Renal cortex interstitium (tissue), 15 donors: ENCODE measurements around the gene GPC3. TPM values are rescaled to one million over a fixed set of nuclear protein-coding genes. Genes with fewer than 3 reads are reported as not detected.
A peak's percentile ranks its signal among the peaks of the same experiment; 100 is the strongest.
"Not testable (repeated sequence)": the region's sequence is repeated elsewhere in the genome, so short reads cannot be mapped to it uniquely, and the experiment has no call there.

ENCODE experiments used
- DNase-seq, 11 donors: peaks; one replicate each; pipeline ENCODE4 v3.0.0-alpha.2; 2013; ENCODE audit warnings: low read depth in 9 of 11, low spot score in 4 of 11; ENCODE audit errors: extremely low read depth in 1 of 11
- long read RNA-seq, 16 experiments: transcript quantifications; one replicate each; lab custom pipeline, GENCODE V29; 2026
- polyA plus RNA-seq, 3 donors: library from polyadenylated mRNA; unstranded; fragments of 120-200 nt; gene quantifications; one replicate each; pipeline ENCODE4 v1.2.1, GENCODE V29; 2013; ENCODE audit not compliant: insufficient read length in 3 of 3

The GPC3 gene
- 1,000 to 10,000 TPM; 1,038 to 1,396 (median 1,308) TPM for polyA plus RNA-seq
- long read RNA-seq, donor 1, transcript GPC3-203 (5 exons, 836 nt) = minor isoform, 9 of 575 reads
- long read RNA-seq, donor 1, transcript GPC3-201 (8 exons, 2,568 nt) = major isoform, 219 of 575 reads
- long read RNA-seq, donor 1, partial matches to known transcripts = 332 of 575 reads
- long read RNA-seq, donor 1, other reads (novel, unspliced or antisense) = 15 of 575 reads
- long read RNA-seq, donor 2, transcript GPC3-201 (8 exons, 2,568 nt) = major isoform, 183 of 522 reads
- long read RNA-seq, donor 2, partial matches to known transcripts = 336 of 522 reads
- long read RNA-seq, donor 2, other reads (novel, unspliced or antisense) = 0 of 522 reads
- long read RNA-seq, donor 3, transcript GPC3-201 (8 exons, 2,568 nt) = major isoform, 389 of 808 reads
- long read RNA-seq, donor 3, partial matches to known transcripts = 396 of 808 reads
- long read RNA-seq, donor 3, other reads (novel, unspliced or antisense) = 20 of 808 reads
- long read RNA-seq, donor 4, transcript GPC3-201 (8 exons, 2,568 nt) = major isoform, 254 of 484 reads
- long read RNA-seq, donor 4, partial matches to known transcripts = 227 of 484 reads
- long read RNA-seq, donor 4, other reads (novel, unspliced or antisense) = 0 of 484 reads
- long read RNA-seq, donor 5, transcript GPC3-203 (5 exons, 836 nt) = minor isoform, 7 of 1,120 reads
- long read RNA-seq, donor 5, transcript GPC3-201 (8 exons, 2,568 nt) = major isoform, 508 of 1,120 reads
- long read RNA-seq, donor 5, partial matches to known transcripts = 590 of 1,120 reads
- long read RNA-seq, donor 5, other reads (novel, unspliced or antisense) = 14 of 1,120 reads
- long read RNA-seq, donor 6, transcript GPC3-203 (5 exons, 836 nt) = minor isoform, 7 of 723 reads
- long read RNA-seq, donor 6, transcript GPC3-201 (8 exons, 2,568 nt) = major isoform, 260 of 723 reads
- long read RNA-seq, donor 6, partial matches to known transcripts = 451 of 723 reads
- long read RNA-seq, donor 6, other reads (novel, unspliced or antisense) = 5 of 723 reads
- long read RNA-seq, donor 7, transcript GPC3-201 (8 exons, 2,568 nt) = major isoform, 293 of 757 reads
- long read RNA-seq, donor 7, partial matches to known transcripts = 453 of 757 reads
- long read RNA-seq, donor 7, other reads (novel, unspliced or antisense) = 9 of 757 reads
- long read RNA-seq, donor 8, transcript GPC3-203 (5 exons, 836 nt) = minor isoform, 11 of 980 reads
- long read RNA-seq, donor 8, transcript GPC3-201 (8 exons, 2,568 nt) = major isoform, 402 of 980 reads
- long read RNA-seq, donor 8, partial matches to known transcripts = 554 of 980 reads
- long read RNA-seq, donor 8, other reads (novel, unspliced or antisense) = 13 of 980 reads
- long read RNA-seq, donor 9, transcript GPC3-201 (8 exons, 2,568 nt) = major isoform, 264 of 553 reads
- long read RNA-seq, donor 9, partial matches to known transcripts = 282 of 553 reads
- long read RNA-seq, donor 9, other reads (novel, unspliced or antisense) = 5 of 553 reads
- long read RNA-seq, donor 10, transcript GPC3-201 (8 exons, 2,568 nt) = major isoform, 238 of 622 reads
- long read RNA-seq, donor 10, transcript GPC3-203 (5 exons, 836 nt) = minor isoform, 5 of 622 reads
- long read RNA-seq, donor 10, partial matches to known transcripts = 372 of 622 reads
- long read RNA-seq, donor 10, other reads (novel, unspliced or antisense) = 7 of 622 reads
- long read RNA-seq, donor 11, transcript GPC3-201 (8 exons, 2,568 nt) = major isoform, 276 of 549 reads
- long read RNA-seq, donor 11, partial matches to known transcripts = 261 of 549 reads
- long read RNA-seq, donor 11, other reads (novel, unspliced or antisense) = 8 of 549 reads
- long read RNA-seq, donor 12, transcript GPC3-201 (8 exons, 2,568 nt) = major isoform, 72 of 192 reads
- long read RNA-seq, donor 12, partial matches to known transcripts = 118 of 192 reads
- long read RNA-seq, donor 12, other reads (novel, unspliced or antisense) = 0 of 192 reads
- long read RNA-seq, donor 13, transcript GPC3-201 (8 exons, 2,568 nt) = major isoform, 435 of 1,072 reads
- long read RNA-seq, donor 13, partial matches to known transcripts = 619 of 1,072 reads
- long read RNA-seq, donor 13, other reads (novel, unspliced or antisense) = 17 of 1,072 reads
- long read RNA-seq, donor 14, transcript GPC3-201 (8 exons, 2,568 nt) = major isoform, 279 of 929 reads
- long read RNA-seq, donor 14, transcript GPC3-203 (5 exons, 836 nt) = minor isoform, 7 of 929 reads
- long read RNA-seq, donor 14, partial matches to known transcripts = 638 of 929 reads
- long read RNA-seq, donor 14, other reads (novel, unspliced or antisense) = 5 of 929 reads
- long read RNA-seq, donor 15, transcript GPC3-201 (8 exons, 2,568 nt) = major isoform, 146 of 309 reads
- long read RNA-seq, donor 15, partial matches to known transcripts = 162 of 309 reads
- long read RNA-seq, donor 15, other reads (novel, unspliced or antisense) = 0 of 309 reads
- long read RNA-seq, donor 16, transcript GPC3-203 (5 exons, 836 nt) = minor isoform, 13 of 1,496 reads
- long read RNA-seq, donor 16, transcript GPC3-201 (8 exons, 2,568 nt) = major isoform, 734 of 1,496 reads
- long read RNA-seq, donor 16, partial matches to known transcripts = 708 of 1,496 reads
- long read RNA-seq, donor 16, other reads (novel, unspliced or antisense) = 41 of 1,496 reads

- peak in 2 of 11 donors; percentile 43 to 45 for DNase-seq
Measured at GRCh38 chrX:133985164-133985966, at the start of gene GPC3. Gene GPC3 (minus strand): TSS chrX:133985594.

GRCh38 chrX:134032441-134032840, 47.0 kb upstream of the GPC3 start:
- no peak for DNase-seq

- DNase-seq = peak; percentile 45 to 83 (median 65)
Measured at GRCh38 chrX:134026565-134027311, 41.3 kb upstream of the GPC3 start.

- DNase-seq = no peak
Measured at GRCh38 chrX:134025986-134026545, 40.7 kb upstream of the GPC3 start.

- no peak for DNase-seq
Measured at GRCh38 chrX:134024686-134025377, 39.4 kb upstream of the GPC3 start.

- no peak for DNase-seq
Measured at GRCh38 chrX:134023851-134024281, 38.5 kb upstream of the GPC3 start.

- DNase-seq = no peak
Measured at GRCh38 chrX:134020910-134021309, 35.5 kb upstream of the GPC3 start.

GRCh38 chrX:134019567-134020206, 34.3 kb upstream of the GPC3 start:
- no peak for DNase-seq

GRCh38 chrX:134016309-134016708, 30.9 kb upstream of the GPC3 start:
- DNase-seq = not testable (repeated sequence)

- not testable (repeated sequence) for DNase-seq
Measured at GRCh38 chrX:134015510-134015909, 30.1 kb upstream of the GPC3 start.

- DNase-seq = no peak
Measured at GRCh38 chrX:134013524-134013923, 28.1 kb upstream of the GPC3 start.

- DNase-seq = no peak
Measured at GRCh38 chrX:134013092-134013497, 27.7 kb upstream of the GPC3 start.

GRCh38 chrX:134010690-134011089, 25.3 kb upstream of the GPC3 start:
- no peak for DNase-seq
